GM12892 (cell line): ENCODE data around the gene TTLL11.

Experiments used
- POLR2A ChIP-seq: IDR thresholded peaks from 2 replicates; pipeline ENCODE4 v1.6.1; 2011; ENCODE audit warnings: low read depth, low read length, control low read depth
- POLR2AphosphoS5 ChIP-seq: IDR thresholded peaks from 2 replicates; pipeline ENCODE4 v1.6.1; 2011; ENCODE audit warnings: low read depth, low read length, control low read depth
- TAF1 ChIP-seq: IDR thresholded peaks from 2 replicates; pipeline ENCODE4 v1.6.1; 2011; ENCODE audit warnings: low read depth, mild to moderate bottlenecking, control low read depth, low read length, borderline replicate concordance

GRCh38 chr9:122135529-122135859 is 42.4 kb upstream of the TTLL11 start:
- TF ChIP-seq POLR2AphosphoS5, result no peak
- TF ChIP-seq POLR2A, result no peak
- TF ChIP-seq TAF1, result no peak
